ENCODE results near the gene PMM2. TPM values are rescaled to one million over a fixed set of nuclear protein-coding genes. Genes with fewer than 3 reads are reported as not detected.
"Not testable (repeated sequence)": the region's sequence is repeated elsewhere in the genome, so short reads cannot be mapped to it uniquely, and the experiment has no call there.

Gene PMM2
- polyA plus RNA-seq, 3 donors, result 16.5 to 25.2 (median 18.2) TPM

DNA sequence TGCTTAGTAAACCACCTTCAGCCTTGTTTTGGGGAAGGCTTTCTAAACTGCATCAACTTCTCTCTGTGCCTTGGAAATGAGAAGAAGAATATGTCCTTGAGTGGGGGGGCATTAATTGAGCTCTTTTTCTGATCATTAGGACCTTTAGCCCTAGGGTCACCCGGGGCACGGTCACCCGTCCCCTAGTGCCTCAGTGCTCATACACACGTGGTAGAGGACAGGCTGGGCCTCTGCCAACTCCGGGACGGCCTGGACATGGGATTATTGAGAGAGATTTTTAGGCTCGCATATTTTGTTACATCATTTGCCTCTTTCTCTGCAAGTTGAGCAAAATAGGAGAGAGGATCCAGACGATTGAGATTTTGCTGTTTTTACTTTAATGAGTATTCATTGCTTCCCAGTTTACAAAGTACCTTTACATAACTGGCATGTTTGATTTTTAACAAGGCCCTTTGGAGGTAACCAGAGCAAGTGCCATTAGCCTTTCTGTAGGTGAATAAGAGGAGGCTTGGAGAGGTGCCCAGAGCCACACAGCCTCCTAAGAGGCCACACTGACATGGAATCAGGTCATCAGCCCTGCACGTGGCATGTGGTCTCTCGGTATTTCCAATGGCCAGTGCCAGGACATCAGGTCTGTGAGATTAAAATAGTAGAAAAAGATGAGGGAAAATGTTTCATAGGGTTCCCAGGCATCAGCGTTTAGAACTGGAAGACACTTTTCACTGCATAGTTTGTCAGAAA is 11.1 kb downstream of the PMM2 start:
- no peak overlapping the region for H3K27ac ChIP-seq (ENCODE audit: low read depth, low read length)
- 62 to 81% (median 72%) methylated on average over 11 of the region's 11 CpGs for WGBS, 3 donors

DNA sequence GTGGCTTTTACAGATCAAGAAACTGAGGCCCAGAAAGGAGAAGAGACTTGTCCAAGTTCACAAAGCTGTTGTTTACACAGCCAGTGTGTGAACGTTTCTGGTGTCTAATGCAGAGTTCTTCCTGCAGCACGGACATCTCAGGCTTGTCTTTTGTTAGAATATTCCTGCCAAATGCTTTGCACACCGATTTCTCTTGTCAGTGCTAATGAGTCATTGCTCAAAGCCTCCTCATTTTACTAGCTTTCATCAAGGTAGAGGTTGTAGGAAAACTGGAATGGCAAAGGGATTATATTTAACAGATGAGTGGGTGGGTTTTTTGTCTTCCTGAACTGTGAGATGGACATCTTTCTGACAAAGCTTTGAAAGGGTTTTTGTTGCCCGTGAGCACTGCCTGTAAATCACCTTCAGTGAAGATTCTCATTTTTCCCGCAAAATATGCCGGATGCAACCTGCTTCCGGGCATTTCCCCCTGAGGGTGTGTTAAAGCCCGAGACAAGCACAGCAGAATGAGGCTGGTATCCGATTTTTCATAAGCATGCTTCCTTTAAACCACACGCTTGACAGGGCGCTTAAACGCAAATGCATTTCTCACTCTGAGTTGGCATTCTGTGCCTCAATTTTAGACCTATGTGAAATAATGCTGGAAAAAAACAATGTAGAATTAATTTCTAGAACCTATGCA is 14.7 kb downstream of the PMM2 start:
- 72 to 88% (median 80%) methylated on average over 12 of the region's 12 CpGs for WGBS, 3 donors

DNA sequence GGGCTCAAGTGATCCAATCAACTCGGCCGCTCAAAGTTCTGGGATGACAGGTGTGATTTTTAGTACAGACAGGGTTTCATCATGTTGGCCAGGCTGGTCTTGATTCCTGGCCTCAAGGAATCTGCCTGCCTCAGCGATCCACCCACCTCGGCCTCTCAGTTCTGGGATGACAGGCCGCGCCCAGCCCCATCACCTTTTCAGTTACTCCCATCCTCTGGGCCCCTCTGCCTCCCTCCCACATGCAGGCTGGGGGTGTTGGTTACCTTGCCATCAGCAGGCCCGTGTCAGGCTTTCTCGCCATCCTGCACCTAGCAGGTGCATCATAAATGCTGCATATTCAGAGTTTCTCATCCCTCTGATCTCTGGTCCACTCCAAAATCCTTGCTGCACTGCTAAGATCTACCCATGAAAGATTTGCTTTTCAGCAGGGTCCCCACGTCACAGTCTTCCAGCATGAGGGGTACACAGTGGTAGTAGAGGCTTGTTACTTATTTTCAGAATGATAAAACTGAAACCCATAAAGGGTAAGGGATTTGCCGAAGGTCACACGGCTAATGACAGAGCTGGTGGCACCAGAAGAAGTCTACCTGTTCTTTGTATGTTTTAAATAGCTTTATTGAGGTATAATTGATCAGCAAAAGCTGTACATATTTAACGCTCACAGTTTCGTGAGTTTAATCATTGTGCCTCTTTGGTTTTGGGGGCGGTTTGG is 16.6 kb downstream of the PMM2 start:
- H3K27ac ChIP-seq (ENCODE audit: low read depth, low read length), result no peak overlapping the region
- 92 to 95% (median 92%) methylated on average over 14 of the region's 14 CpGs for WGBS, 3 donors

More for the DNA sequence above, 14.7 kb downstream of the PMM2 start:
- no peak overlapping the region for H3K27ac ChIP-seq (ENCODE audit: low read depth, low read length)

DNA sequence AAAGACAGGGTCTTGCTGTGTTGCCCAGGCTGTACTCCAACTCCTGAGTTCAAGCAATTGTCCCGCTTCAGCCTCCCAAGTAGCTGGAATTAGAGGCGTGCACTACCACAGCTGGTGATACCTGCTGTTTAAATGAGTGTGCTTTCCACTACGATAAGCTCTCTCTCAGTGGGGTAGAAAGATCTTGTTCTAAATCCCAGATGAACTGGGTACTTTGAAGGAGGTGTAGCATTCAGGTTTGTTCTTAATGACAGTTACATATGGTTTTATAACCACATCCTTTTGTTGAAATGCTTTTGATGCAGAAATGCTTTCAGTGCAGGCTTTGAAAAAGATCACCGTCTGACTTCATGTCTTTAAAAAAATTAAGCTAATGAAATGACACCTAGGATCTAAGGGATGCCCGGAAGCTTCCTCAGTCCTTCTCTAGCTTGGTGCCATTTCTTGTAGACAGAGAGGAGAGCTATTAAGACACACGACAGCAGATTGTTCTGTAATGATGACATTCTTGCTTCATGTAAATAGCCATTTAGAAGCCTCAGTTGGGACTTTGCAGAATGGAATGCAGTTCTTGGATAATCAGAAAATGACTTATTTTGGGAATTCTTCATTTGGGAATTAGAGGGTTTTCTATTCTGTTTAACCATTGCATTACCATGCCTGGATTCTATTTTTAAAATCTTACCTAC is 19.5 kb downstream of the PMM2 start:
- WGBS, 3 donors, result 69 to 84% (median 72%) methylated on average over 6 of the region's 6 CpGs
- no peak overlapping the region for H3K27ac ChIP-seq (ENCODE audit: low read depth, low read length)

DNA sequence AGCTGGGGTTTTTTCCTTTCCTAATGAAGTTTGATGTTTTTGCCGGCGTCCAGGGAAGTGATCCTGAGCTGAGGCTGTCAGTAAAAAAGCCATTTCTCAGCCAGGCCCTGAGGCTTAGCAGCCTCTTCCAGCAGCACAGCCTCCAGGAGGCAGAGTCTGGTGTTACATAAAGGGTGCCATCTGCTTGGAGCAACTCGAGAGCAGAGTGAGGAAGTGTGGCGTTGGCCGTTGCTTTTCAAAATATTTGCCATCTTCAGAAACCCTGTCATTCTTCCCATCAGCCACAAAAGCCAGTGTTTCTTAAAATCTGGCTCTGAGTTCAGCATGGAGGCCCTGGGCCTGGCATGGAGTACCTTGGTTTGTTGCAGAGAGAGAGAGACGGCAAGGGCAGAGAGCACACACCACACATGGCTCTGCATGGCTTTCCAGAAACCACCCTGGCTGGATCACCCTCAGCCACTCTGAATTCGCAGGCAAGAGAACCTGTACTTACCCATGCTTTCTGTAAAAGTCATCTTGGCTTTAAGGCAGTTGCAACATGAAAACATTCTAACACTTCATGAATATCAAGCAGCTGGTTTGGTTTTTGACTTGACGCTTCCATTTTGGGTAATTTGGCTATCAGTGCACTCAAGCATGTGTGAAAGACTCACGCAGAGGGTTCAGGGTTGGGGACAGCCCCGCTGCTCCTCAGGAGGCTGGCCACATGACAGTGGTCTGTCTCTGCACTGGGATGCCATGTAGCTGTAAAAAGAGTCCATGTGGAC is 21.0 kb downstream of the PMM2 start:
- WGBS, 3 donors, result 81 to 91% (median 83%) methylated on average over 10 of the region's 10 CpGs
- no peak overlapping the region for H3K27ac ChIP-seq (ENCODE audit: low read depth, low read length)

DNA sequence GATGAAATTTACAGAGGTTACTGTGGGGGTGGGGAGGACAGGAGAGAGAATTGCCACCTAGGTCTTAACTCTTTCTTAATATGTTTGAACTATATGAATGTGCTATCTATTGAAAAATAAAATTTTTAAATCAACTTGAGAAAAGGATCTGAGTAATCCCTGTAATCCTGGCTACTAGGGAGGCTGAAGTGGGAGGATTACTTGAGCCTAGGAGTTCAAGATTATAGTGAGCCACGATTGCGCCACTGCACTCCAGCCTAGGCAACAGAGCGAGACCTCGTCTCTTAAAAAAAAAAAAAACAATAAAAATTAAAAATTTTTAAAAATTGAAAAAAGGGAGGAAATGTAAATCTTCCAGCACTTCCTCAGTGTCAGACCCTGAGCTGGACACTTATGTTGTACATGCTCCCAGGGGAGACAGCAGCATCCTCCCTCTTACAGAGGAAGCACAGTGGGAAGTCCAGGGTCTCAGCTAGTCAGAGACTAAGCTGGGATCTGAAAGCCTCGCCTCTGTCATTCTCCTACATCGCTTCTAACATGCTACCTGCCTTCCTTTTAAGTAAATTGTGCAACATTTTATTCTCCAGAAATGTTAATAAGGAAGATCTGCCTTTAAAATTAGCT is 21.9 kb downstream of the PMM2 start:
- 79 to 86% (median 79%) methylated on average over 6 of the region's 6 CpGs for WGBS, 3 donors
- H3K27ac ChIP-seq (ENCODE audit: low read depth, low read length), result no peak overlapping the region

DNA sequence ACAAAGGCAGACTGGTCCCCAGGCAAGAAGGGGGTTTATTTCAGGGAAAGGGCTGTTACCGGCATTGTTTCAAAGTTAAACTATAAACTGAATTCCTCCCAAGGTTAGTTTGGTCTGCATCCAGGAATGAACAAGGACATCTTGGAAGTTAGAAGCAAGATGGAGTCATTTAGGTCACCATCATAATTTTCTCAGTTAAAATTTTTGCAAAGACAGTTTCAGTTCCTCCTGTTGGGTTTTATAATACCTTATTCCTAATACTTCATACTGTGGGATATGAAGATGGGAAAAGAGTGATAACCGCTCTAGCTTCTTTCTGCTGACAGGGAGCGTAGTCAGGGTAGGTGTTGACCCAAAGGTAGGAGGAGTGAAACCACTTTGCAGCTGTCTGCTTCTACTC is 24.8 kb downstream of the PMM2 start:
- WGBS, 3 donors, result 76 to 97% (median 93%) methylated on average over 3 of the region's 3 CpGs

DNA sequence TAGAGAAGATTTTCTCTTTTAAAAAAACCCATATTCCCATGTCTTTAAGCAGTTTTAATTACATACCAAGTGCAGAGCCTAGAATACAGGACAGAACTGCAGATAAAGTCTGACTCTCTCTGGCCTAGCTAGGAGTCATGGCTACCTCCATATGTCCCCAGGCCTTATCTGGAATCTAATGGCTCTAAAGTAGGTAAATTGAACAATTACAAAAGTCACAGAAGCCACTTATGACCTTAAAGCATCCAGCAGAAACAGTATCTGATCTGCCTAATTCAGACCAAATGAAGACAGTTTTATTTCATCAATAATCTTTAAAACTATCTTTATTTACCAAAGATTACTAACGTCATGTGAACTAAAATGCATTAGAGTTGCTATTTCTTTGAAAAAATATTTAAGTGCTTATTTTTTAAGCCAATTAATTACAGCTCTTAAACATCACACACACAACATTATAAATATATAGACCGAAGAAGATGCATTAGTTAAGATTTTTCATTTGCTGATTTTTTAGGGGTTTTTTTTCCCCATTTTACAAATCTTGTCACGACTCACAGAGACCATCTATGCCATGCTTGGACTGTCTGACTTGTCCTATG is 28.7 kb downstream of the PMM2 start:
- H3K27ac ChIP-seq (ENCODE audit: low read depth, low read length), result no peak overlapping the region
- WGBS, 3 donors, result 50 to 92% (median 75%) methylated on average over 3 of the region's 3 CpGs

More for the DNA sequence above, 24.8 kb downstream of the PMM2 start:
- H3K27ac ChIP-seq (ENCODE audit: low read depth, low read length), result no peak overlapping the region

DNA sequence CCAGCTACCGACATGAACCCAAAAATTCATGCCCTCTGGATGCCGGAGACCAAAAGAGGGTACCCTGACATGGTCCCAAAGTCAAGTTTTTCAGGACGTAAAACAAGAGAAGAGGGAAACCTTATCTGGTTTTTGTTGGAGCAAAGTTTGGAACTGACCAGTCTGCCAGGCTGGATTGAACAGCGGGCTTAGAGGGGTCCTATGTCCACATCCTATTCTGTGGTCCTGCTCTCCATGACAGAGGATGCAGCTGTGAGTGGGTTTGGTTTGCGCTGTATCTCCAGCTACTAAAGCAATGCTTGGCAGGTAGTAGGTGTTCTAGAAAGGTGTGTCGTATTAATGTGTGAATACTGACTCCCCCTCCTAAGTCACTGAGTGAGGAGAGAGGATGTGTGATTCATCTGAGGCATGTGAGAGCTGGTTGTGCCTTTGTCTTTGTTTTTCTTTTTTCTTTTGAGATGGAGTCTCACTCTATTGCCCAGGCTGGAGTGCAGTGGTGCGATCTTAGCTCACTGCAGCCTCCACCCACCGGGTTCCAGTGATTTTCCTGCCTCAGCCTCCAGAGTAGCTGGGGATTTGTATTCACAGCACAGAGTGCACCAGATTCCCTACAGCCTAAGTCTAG is 31.0 kb downstream of the PMM2 start:
- 96 to 97% (median 97%) methylated on average over 8 of the region's 8 CpGs for WGBS, 3 donors

DNA sequence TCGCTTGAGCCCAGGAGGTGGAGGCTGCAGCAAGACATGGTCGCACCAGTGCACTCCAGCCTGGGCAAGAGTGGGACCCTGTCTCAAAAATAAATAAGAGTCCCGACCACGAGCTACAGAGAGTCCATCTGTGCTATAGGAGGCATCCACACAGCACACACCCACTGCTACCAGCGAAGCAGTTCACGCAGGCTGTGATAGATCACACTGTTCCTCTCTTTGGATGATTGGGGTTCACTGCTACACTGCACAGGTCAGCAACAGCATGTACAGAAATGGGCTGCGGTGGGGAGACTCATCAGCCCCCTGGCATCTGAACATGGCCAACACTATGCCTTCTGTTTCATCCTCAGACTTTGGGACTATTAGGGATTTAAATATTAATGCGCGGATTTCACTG is 33.8 kb downstream of the PMM2 start:
- WGBS, 3 donors, result 90 to 95% (median 92%) methylated on average over 9 of the region's 9 CpGs
- no peak overlapping the region for H3K27ac ChIP-seq (ENCODE audit: low read depth, low read length)

More for the DNA sequence above, 31.0 kb downstream of the PMM2 start:
- no peak overlapping the region for H3K27ac ChIP-seq (ENCODE audit: low read depth, low read length)

DNA sequence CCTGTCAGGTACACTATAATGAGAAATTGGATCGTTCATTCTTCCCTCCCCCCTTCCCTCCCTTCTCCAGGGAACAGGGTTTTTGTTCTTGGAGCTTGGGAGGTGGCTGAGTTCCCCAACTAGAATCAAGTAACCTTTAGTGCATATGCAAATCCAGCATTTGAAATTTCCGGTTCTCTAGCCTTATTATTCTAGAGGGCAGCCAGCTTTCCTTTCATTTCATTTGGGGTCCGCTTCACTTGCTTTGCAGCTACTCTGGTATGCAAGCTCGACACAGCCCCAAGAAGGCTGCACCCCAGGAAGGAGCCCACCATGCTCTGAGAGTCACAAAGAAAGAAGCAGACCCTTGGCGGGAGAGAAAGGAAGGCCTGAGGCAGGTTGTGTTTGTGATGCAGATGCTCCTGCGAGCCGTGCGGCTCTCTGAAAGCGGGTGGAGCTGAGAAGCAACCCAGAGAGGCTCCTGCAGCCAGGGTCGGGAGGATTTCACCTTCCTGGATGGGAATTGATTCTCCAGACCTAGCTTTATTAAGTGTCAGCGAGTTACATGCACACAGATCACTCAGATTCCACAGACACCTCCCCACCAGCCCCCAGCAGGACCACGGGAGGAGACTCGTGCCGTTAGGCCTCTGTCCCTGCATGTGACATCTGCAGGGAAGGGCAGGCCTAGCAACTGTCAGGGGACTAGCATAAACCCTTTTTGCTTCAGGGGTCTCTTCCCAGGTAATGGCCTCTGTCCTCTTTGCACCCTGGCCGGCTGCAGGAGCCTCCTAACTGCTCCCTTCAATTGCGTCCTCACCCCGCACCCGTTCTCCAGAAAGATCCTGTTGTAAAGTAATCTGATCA is 34.5 kb downstream of the PMM2 start:
- WGBS, 3 donors, result 85 to 86% (median 85%) methylated on average over 18 of the region's 18 CpGs
- H3K27ac ChIP-seq (ENCODE audit: low read depth, low read length), result no peak overlapping the region

DNA sequence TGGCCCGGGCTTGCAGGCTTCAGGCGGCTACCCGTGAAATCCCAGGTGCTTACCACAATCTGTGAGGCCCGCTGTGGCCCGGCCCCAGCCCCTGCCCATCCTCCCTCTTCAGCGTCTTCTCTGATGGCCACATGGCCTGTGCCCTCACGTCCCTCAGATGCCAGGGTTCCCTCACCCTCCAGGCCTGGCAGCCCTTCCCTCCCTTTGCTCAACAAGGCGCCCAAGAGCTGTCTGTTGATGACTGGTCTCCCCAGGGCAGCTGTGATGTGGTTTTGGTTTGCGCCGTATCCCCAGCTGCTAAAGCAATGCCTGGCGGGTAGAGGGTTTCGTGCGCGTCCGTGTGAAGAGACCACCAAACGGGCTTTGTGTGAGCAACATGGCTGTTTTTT is 35.1 kb downstream of the PMM2 start:
- no peak overlapping the region for H3K27ac ChIP-seq (ENCODE audit: low read depth, low read length)
- 79 to 86% (median 80%) methylated on average over 16 of the region's 16 CpGs for WGBS, 3 donors

DNA sequence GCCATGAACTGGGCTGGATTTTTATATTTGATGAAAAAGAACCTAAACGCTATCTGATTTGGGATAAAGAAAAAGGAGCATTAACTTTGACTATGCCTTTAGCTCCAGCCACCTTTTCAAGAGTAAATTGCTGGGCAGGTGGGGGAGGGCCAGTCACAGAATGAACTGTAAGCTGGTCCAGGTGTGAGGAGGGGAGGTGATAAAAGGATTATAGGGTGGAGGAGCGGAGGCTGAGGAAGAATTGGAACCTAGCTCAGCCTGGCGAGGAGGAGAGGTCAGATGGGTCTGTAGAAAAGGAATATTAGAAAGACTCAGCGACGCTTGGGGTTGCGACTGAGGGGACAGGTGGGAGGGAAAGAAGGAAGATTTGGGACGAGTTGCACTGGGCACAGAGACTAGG is 39.2 kb downstream of the PMM2 start:
- H3K27ac ChIP-seq (ENCODE audit: low read depth, low read length), result not testable (repeated sequence)
- WGBS, 3 donors, result 85 to 94% (median 93%) methylated on average over 7 of the region's 7 CpGs

DNA sequence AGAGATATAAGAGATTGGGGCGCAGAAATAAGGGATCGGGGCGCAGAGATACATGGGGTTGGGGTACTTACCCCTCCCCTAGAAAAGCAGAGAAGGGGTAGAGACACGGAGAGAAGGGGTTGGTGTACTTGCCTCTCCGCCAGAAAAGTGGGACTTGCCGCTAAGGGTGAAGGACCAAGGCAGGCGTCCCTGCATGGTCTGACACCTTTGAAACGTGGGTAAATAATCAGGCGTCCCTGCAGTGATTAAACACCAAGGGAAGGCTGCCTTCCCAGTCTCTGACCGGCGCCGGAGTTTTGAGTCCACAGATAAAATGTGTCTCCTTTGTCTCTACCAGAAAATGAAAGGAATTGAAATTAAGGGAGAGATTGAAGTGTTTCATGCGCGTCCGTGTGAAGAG is 40.0 kb downstream of the PMM2 start:
- not testable (repeated sequence) for H3K27ac ChIP-seq (ENCODE audit: low read depth, low read length)
- WGBS, 3 donors, result 59 to 92% (median 87%) methylated on average over 15 of the region's 15 CpGs

DNA sequence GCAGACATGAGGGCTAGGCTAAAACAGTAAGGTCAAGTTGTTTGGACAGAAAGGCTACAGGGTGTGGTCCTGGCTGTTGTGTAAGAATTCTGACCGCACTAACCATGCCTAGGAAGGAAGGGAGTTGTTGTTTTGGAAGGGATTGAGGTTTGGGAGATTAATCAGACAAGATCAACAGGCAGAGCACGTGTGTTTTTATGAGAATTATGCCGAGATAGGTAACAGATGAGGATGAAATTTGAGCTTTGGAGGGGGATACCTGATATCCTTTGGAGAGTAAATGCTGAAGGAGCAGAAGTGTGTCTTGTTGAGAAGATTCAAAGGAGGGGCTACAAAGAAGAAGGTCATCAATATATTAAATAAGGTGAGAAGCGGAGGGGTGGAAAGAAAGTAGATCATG is 44.4 kb downstream of the PMM2 start:
- WGBS, 3 donors, result 34 to 42% (median 39%) methylated on average over 4 of the region's 4 CpGs
- H3K27ac ChIP-seq (ENCODE audit: low read depth, low read length), result not testable (repeated sequence)

DNA sequence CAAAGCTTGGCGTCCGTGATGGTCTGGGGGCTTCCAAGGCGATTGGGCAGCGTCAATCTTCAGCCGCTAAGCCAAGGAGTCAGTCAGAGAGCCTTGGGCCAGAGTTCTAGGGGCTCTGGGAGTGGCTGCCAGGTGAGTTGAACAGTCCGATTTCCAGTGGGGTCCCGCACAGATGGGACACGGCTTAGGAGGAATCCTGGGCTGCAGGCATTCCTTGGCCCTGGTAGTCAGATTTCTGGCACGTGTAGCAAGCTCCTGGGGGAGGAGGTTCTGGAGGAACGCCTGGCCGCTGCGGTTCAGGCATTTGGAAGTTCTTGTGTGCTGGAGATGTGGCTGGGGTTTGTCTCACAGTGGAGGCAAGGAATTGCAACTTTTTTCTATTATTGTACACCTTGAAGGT is 45.7 kb downstream of the PMM2 start:
- WGBS, 3 donors, result 58 to 69% (median 59%) methylated on average over 11 to 12 of the region's 12 CpGs
- H3K27ac ChIP-seq (ENCODE audit: low read depth, low read length), result not testable (repeated sequence)
